Measurements from ENCODE around the gene PRMT3.
"Not testable (repeated sequence)": the region's sequence is repeated elsewhere in the genome, so short reads cannot be mapped to it uniquely, and the experiment has no call there.

PRMT3 gene

GRCh38 chr11:20387261-20388095, at the start of gene PRMT3:
Gene PRMT3 (plus strand): TSS chr11:20387716. CDS start chr11:20387747, 31 bp downstream.
- peak; percentile 93 for DNase-seq

- peak; percentile 99 for DNase-seq
Measured at GRCh38 chr11:20342347-20343141, 45.0 kb upstream of the PRMT3 start.

GRCh38 chr11:20351136-20351535, 36.4 kb upstream of the PRMT3 start:
- DNase-seq, result no peak

- DNase-seq, result no peak
Measured at GRCh38 chr11:20351751-20352262, 35.7 kb upstream of the PRMT3 start.

DNA sequence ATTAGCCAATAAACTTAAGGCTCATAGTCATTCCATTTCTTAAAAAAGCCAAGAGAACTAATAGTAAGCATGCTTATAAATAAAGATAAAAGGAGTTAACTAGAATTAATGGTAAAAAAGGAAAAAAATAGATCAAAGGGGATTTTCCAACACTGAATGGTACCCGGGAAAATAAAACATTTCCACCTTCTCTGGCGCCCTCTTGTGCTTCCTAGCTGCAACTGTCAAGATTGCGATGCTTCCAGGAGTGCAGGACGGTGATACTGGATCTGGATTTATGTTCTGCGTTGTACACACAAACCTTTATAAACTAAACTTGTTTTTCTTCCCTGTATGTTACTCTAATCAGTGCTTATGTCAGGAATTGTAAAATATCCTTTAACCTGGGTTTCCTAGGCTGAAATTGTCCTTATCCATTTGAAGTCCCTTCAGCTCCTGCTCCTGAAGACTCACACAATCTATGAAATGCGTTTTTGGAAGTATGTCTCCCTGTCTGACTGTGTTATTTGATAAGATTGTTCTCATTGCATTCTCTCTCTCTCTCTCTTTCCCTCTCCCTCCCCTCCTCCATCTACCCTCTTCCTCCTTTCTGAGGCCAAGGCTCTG, 33.6 kb upstream of the PRMT3 start:
- DNase-seq, result peak; percentile 74

GRCh38 chr11:20355221-20356219, 32.0 kb upstream of the PRMT3 start:
- DNase-seq, result peak; percentile 73

DNA sequence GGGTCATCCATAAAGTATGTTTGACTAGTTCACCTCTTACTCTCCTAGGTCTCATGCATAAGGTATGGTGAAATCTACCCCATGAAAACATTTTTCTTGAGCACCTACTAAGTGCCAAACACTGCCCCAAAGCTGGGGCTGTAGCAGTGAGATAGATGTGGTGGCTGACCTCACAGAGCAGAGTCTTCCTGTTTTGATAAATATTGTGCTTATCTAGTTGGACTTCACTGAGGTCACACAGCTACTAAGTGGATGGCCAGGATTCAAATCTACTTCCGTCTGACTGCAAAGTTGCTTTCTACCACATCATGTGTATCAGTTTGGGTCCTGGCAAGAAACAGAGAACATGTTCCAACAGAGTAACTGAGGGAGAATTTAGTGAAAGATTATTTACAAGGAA, 30.4 kb upstream of the PRMT3 start:
- no peak for DNase-seq

- peak; percentile 28 for DNase-seq
Measured at GRCh38 chr11:20360650-20361049, 26.9 kb upstream of the PRMT3 start.

DNA sequence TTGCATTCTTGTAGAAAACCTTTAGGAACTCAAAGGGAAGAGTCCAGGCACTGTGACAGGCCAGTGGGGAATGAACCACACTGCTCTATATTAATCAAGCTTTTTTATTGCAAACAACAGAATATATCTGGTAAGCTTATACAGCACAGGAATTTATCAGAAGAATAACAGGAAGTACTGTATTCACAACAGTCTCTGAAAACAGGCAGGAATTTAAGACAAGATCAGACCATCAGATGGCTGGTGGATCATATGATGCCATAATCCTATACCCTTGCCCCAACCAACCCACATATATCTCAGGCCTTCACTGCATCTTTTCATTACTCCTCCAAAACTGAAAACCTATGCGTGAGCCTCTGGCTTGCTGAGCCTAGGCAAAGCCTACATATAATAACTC, 25.0 kb upstream of the PRMT3 start:
- no peak for DNase-seq

DNA sequence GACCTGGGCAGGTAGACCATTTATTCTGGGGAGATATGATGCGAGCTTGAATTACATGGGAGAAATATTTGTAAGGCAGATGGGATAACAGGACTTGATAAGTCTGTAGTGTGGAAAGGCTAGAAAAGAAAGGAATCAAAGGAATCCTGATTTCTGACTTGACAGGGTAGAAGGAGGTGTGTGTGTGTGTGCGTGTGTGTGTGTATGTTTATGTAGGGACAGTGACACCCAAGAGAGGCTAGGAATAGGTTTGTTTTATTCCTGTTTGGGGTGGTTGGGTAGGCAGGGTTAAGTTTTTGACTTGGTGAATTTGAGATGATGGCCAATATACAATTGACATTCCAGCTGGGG, 24.4 kb upstream of the PRMT3 start:
- no peak for DNase-seq

- DNase-seq, result no peak
Measured at GRCh38 chr11:20363500-20364340, 23.8 kb upstream of the PRMT3 start, which contains the start of gene HTATIP2. Gene HTATIP2 (plus strand): TSS chr11:20363714. CDS start chr11:20364238, 524 bp downstream.

- no peak for DNase-seq
Measured at GRCh38 chr11:20364341-20364792, 23.1 kb upstream of the PRMT3 start.

DNA sequence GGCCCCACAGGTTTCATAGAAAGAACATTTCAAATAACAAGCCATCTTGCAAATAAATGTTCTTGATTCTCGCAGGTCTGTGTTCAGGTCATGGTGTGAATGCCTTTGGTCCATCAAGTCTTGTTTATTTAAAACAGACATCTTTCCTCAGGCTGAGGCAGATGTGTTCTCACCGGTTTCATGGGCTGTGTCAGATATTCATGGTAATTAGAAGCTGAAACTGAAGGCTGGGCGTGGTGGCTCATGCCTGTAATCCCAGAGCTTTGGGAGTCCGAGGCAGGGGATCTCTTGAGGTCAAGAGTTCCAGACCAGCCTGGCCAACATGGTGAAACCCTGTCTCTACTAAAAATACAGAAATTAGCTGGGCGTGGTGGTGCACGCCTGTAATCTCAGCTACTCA, 22.1 kb upstream of the PRMT3 start:
- DNase-seq, result not testable (repeated sequence)

DNA sequence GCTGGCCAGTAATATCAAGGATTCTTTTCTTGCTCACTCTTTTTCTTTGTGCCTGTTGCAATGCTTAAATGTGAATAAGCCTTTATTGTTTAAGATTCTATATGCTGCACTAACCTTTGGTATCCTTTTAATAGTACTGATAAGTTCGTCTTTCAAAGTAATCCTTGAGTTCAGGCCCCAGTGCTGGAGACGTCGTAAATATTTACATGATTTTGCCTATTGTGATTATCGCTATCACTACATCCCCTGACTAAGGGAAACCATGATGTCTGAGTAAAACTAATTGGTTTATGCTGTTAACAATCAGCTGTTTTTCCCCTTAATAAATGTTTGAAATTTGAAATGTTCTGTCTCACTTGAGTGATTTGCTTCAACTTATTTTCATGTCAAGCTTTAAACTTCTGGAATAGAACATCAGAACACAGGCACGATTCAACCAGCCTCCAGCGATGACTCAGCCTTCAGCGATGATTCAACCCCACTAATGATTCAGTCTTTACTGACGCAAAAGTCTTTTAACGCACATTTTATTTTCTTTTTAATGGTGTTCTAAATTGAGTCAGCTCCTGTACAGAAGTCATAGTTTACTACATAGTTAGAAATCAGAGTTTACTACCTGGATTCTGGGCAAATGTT, 20.1 kb upstream of the PRMT3 start:
- no peak for DNase-seq

DNA sequence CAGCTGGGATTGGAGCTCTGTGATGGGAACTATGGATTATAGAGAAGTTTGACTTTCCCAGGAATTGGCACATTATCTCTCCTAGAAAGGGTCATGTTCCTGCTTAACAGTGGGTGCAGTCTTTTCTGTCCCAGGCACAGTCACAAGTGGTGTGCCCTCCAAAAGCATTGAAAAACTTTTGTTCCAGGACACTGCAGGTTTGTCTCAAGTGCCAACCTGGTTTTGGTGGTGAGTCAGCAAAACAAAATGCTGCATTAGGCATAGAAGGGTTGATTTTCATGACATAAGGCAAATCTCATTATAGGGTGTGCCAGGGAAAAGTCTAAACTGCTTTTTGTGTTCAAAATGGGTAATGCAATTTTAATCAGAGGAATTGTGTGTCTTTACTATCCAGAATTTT, 19.1 kb upstream of the PRMT3 start:
- peak; percentile 60 for DNase-seq

DNA sequence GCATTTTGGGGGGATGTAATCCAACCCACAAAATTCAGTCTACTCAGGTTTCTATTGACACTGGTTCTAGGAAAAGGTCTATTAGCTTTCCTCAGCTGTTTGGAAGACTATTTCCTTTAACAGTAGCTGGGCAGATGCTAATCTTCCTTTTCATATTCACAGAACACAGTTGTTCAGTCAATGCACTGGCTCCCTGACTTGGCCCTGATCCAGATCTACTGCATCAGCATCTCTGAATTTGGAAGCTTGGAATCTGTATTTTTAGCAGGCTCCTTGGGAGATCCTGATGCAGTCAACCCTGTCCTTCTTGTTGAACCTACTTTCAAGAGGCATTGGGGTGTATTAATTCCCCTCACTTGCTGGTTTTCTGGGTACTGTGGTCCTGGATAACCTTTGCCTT, 17.7 kb upstream of the PRMT3 start:
- DNase-seq, result peak; percentile 20

- DNase-seq, result peak; percentile 40
Measured at GRCh38 chr11:20372081-20372626, 15.4 kb upstream of the PRMT3 start.

DNA sequence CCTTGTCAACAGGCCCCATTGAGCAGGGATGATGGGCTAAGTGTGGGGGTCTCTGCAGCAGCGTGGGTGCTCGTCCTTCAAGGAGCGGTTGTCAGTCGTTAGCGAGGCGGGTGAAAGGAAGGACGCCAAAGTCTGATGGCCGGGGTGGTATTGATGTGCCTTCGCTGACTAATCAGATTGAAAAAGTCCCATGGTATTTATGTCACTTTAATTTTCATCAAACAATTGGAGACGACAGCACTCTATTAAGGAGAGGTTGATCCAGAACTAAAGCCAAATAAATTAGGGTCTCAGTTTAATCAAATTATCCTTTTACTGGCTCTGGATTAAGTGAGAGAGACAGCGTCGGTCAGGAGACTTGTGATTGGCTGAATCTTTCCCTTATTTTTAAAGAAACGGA, 14.4 kb upstream of the PRMT3 start:
- peak; percentile 96 for DNase-seq

GRCh38 chr11:20373568-20374209, 13.8 kb upstream of the PRMT3 start:
- DNase-seq, result no peak
